Liver (tissue), 3 donors: ENCODE results near the gene GPANK1.

Source experiments
- TAF1 ChIP-seq: conservative IDR thresholded peaks from 2 replicates; pipeline ENCODE4 v1.6.1; 2016; ENCODE audit warnings: antibody characterized with exemption, mild to moderate bottlenecking
- TF ChIP-seq, protein P1 (sequence below): fragments of 150-350 bp; IDR thresholded peaks from 2 replicates; pipeline ENCODE4 v1.5.1; 2017; ENCODE audit warnings: improper control_type of control experiment, low read depth, low read length; ENCODE audit not compliant: missing input control
- donor health status: healthy.
- donor health status: healthy.

GRCh38 chr6:31651602-31652191 is 13.1 kb downstream of the GPANK1 start:
- TF ChIP-seq, protein P1, sequence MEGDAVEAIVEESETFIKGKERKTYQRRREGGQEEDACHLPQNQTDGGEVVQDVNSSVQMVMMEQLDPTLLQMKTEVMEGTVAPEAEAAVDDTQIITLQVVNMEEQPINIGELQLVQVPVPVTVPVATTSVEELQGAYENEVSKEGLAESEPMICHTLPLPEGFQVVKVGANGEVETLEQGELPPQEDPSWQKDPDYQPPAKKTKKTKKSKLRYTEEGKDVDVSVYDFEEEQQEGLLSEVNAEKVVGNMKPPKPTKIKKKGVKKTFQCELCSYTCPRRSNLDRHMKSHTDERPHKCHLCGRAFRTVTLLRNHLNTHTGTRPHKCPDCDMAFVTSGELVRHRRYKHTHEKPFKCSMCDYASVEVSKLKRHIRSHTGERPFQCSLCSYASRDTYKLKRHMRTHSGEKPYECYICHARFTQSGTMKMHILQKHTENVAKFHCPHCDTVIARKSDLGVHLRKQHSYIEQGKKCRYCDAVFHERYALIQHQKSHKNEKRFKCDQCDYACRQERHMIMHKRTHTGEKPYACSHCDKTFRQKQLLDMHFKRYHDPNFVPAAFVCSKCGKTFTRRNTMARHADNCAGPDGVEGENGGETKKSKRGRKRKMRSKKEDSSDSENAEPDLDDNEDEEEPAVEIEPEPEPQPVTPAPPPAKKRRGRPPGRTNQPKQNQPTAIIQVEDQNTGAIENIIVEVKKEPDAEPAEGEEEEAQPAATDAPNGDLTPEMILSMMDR: no peak
- TF ChIP-seq TAF1: no peak
